Measurements from ENCODE around the gene AP5B1. TPM values are rescaled to one million over a fixed set of nuclear protein-coding genes. Genes with fewer than 3 reads are reported as not detected.

AP5B1 gene
- total and polyA plus RNA-seq, 2 experiments from 2014 or later = 3.1 to 16.1 TPM

DNA sequence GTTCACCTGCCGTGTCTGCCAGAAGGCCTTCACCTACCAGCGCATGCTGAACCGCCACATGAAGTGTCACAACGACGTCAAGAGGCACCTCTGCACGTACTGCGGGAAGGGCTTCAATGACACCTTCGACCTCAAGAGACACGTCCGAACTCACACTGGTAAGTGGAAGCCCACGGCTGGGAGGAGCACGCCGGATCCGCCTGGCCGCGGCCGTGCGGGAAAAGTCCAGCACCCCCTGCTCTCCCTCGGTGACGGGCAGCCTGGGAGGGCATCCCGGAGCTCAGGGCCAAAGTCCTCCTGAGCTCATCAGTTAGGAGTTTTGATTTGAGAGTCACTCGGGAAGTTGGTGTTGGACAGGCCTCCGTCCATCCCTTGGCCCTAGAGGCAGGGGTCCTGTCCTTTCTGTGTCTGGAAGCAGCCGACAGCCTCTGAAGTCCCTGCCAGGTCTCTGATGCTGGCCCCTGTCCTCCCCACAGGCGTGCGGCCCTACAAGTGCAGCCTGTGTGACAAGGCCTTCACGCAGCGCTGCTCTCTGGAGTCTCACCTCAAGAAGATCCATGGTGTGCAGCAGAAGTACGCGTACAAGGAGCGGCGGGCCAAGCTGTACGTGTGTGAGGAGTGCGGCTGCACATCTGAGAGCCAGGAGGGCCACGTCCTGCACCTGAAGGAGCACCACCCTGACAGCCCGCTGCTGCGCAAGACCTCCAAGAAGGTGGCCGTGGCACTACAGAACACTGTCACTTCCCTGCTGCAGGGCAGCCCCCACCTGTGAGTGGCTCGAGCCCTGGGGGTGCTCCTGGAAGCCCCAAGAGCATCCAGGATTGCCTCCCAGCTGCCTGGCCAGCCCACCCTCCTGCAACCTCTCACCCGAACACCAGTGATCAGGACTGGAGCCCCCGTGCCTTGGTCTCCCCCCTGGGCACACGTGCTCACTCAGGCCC is 14.1 kb upstream of the AP5B1 start:
- no peaks in the 10 kb centered on the region for H4K20me1 ChIP-seq (replicated peaks; ENCODE audit: insufficient read depth)
- Mint-ChIP-seq H3K4me3 (no peak overlapping the region), H3K27me3 (ENCODE audit: insufficient read depth, low read depth, poor library complexity) (peaks cover 6% of the 10 kb centered on the region), H3K4me1 (peaks cover 35% of the 10 kb centered on the region), H3K27ac (no peak overlapping the region), H3K9me3 (no peaks in the 10 kb centered on the region), H3K36me3 (ENCODE audit: low read depth) (no peaks in the 10 kb centered on the region)
- H3K4me2 ChIP-seq = no peak overlapping the region
- no peaks in the 10 kb centered on the region for H3K9me2 ChIP-seq (ENCODE audit: insufficient read depth)
- H3K4me1 ChIP-seq (ENCODE audit: insufficient read depth) = peaks cover 15% of the 10 kb centered on the region; the same call in 1 of the 2 replicates
- ATAC-seq (no peak), DNase-seq (ENCODE audit: low spot score) (no peak)
- H3K27ac ChIP-seq (ENCODE audit: low read depth) = no peak overlapping the region
- H3K36me3 ChIP-seq (ENCODE audit: insufficient read depth) = no peaks in the 10 kb centered on the region
- H2AFZ ChIP-seq = no peak overlapping the region
- no peaks in the 10 kb centered on the region for H3K79me2 ChIP-seq (replicated peaks; ENCODE audit: insufficient read depth)
- H3K27me3 ChIP-seq (ENCODE audit: insufficient read depth) = no peaks in the 10 kb centered on the region
- H3F3A ChIP-seq (replicated peaks; ENCODE audit: low read depth) = 0 out of 2 replicates have a peak, but pooled peaks cover 4% of the 10 kb centered on the region
- TF ChIP-seq POLR2AphosphoS5 (IDR thresholded peaks at IDR 0.05; ENCODE audit: low read depth) (no peak), REST (IDR thresholded peaks at IDR 0.05; ENCODE audit: unreplicated experiment) (no peak), ZNF331 (CRISPR knock-in tag; IDR thresholded peaks at IDR 0.05; ENCODE audit: low read depth) (no peak), ZNF462 (CRISPR knock-in tag; IDR thresholded peaks at IDR 0.05) (no peak), CREB1 (CRISPR knock-in tag; IDR thresholded peaks at IDR 0.05; ENCODE audit: low read depth) (no peak), NANOG (IDR thresholded peaks at IDR 0.05; ENCODE audit: borderline replicate concordance) (no peak), ZNF114 (CRISPR knock-in tag; IDR thresholded peaks at IDR 0.05) (no peak), EZH2 (IDR thresholded peaks at IDR 0.05; ENCODE audit: low read depth, unreplicated experiment) (no peak), STAT1 (IDR thresholded peaks at IDR 0.05; ENCODE audit: unreplicated experiment) (no peak), EZH2phosphoT487 (IDR thresholded peaks at IDR 0.05; ENCODE audit: unreplicated experiment) (no peak), JUNB (IDR thresholded peaks at IDR 0.05; ENCODE audit: unreplicated experiment) (no peak)
- TF ChIP-seq, protein P1, sequence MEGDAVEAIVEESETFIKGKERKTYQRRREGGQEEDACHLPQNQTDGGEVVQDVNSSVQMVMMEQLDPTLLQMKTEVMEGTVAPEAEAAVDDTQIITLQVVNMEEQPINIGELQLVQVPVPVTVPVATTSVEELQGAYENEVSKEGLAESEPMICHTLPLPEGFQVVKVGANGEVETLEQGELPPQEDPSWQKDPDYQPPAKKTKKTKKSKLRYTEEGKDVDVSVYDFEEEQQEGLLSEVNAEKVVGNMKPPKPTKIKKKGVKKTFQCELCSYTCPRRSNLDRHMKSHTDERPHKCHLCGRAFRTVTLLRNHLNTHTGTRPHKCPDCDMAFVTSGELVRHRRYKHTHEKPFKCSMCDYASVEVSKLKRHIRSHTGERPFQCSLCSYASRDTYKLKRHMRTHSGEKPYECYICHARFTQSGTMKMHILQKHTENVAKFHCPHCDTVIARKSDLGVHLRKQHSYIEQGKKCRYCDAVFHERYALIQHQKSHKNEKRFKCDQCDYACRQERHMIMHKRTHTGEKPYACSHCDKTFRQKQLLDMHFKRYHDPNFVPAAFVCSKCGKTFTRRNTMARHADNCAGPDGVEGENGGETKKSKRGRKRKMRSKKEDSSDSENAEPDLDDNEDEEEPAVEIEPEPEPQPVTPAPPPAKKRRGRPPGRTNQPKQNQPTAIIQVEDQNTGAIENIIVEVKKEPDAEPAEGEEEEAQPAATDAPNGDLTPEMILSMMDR (conservative IDR thresholded peaks at IDR 0.05; ENCODE audit: low read depth in 2 of 2) = no peak
- TF ChIP-seq, protein P2, sequence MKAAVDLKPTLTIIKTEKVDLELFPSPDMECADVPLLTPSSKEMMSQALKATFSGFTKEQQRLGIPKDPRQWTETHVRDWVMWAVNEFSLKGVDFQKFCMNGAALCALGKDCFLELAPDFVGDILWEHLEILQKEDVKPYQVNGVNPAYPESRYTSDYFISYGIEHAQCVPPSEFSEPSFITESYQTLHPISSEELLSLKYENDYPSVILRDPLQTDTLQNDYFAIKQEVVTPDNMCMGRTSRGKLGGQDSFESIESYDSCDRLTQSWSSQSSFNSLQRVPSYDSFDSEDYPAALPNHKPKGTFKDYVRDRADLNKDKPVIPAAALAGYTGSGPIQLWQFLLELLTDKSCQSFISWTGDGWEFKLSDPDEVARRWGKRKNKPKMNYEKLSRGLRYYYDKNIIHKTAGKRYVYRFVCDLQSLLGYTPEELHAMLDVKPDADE (IDR thresholded peaks at IDR 0.05) = no peak
- H3K4me3 ChIP-seq = no peak overlapping the region

Data from GM23338 (cell line).